ENCODE data around the gene CFTR. TPM values are rescaled to one million over a fixed set of nuclear protein-coding genes. Genes with fewer than 3 reads are reported as not detected.

Gene CFTR
- total RNA-seq: not detected in 2 replicates

GRCh38 chr7:117479225-117480054, at the start of gene CFTR:
CFTR (plus strand) TSS chr7:117480025; CDS start chr7:117480095, 70 bp downstream.

Other genes starting within 250 kb of the CFTR start
- gene WNT2, start 157.0 kb upstream of the CFTR start, total RNA-seq: not detected in 2 replicates
- not detected in 2 replicates for gene ASZ1, start 52.5 kb upstream of the CFTR start, total RNA-seq

Measured in bladder microvascular endothelial cell (primary cell).